NT2/D1 (cell line): ENCODE results near the gene FLOT2.
"Not testable (repeated sequence)": the region's sequence is repeated elsewhere in the genome, so short reads cannot be mapped to it uniquely, and the experiment has no call there.

Source experiments
- DNase-seq: peaks from one replicate; pipeline ENCODE4 v3.0.0-alpha.2; 2011; ENCODE audit warnings: low read depth, low spot score
- H3K27me3 ChIP-seq: 2 replicates; pipeline ENCODE4 v1.6.0; 2011; ENCODE audit warnings: mild to moderate bottlenecking; ENCODE audit not compliant: insufficient read length, insufficient read depth
- H3K36me3 ChIP-seq: 2 replicates; pipeline ENCODE4 v1.6.1; 2011; ENCODE audit warnings: mild to moderate bottlenecking, low read length, mixed read lengths; ENCODE audit not compliant: insufficient read depth, insufficient read length
- H3K4me1 ChIP-seq: 2 replicates; pipeline ENCODE4 v1.5.1; 2011; ENCODE audit not compliant: insufficient read depth, insufficient read length
- H3K4me3 ChIP-seq: 2 replicates; pipeline ENCODE4 v1.5.1; 2011; ENCODE audit warnings: low read depth; ENCODE audit not compliant: insufficient read length
- H3K9ac ChIP-seq: 2 replicates; pipeline ENCODE4 v1.6.0; 2011; ENCODE audit warnings: low read depth; ENCODE audit not compliant: insufficient read length
- H3K9me3 ChIP-seq: 2 replicates; pipeline ENCODE4 v1.5.1; 2011; ENCODE audit warnings: mild to moderate bottlenecking, low read length; ENCODE audit not compliant: insufficient read depth
- SUZ12 ChIP-seq: IDR thresholded peaks from 2 replicates; pipeline ENCODE4 v1.6.1; 2011; ENCODE audit not compliant: insufficient read length, insufficient read depth; ENCODE audit errors: extremely low read depth
- YY1 ChIP-seq: IDR thresholded peaks from 2 replicates; pipeline ENCODE4 v1.6.1; 2011; ENCODE audit not compliant: insufficient read length, insufficient read depth
- ZNF274 ChIP-seq: IDR thresholded peaks from 2 replicates; pipeline ENCODE4 v1.6.1; 2011; ENCODE audit warnings: mild to moderate bottlenecking, low read depth, low read length

The FLOT2 gene

GRCh38 chr17:28900986-28901726 lies 3.6 kb upstream of the FLOT2 start:
- H3K4me3 ChIP-seq, result no peak overlapping the region
- DNase-seq, result no peak
- peaks cover 33% of the 10 kb centered on the region for H3K36me3 ChIP-seq
- no peak overlapping the region for H3K9ac ChIP-seq
- no peak for TF ChIP-seq YY1
- no peak for TF ChIP-seq ZNF274
- H3K4me1 ChIP-seq, result no peaks in the 10 kb centered on the region
- no peaks in the 10 kb centered on the region for H3K27me3 ChIP-seq
- H3K9me3 ChIP-seq, result peaks cover 47% of the 10 kb centered on the region; the same call in 1 of the 2 replicates

DNA sequence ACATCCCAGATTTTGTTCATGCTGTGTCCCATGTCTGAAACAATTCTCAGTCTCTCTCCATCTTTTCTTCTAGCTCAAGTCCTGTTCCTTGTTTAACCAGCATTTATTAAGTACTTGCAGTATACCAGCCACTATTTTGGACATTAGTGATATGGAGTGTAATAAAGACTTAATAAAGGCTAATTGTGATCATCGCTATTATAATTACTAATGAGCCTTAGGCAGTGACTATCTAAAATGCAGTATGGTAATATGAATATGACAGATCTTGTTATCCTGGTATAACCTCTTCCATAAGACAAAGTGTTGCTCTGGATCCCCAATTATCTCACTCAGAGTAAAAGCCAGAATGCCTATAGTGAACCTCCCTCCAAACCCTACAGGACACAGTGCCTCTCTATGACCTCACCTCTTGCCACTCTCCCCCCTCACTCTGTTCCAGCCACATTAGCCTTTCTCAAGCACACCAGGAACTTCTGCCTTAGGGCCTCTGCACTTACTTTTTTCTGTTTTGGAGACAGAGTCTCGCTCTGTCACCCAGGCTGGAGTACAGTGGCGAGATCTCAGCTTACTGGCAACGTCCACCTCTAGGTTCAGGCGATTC lies 1.8 kb upstream of the FLOT2 start:
- Histone ChIP-seq H3K4me1 (no peaks in the 10 kb centered on the region), H3K9ac (no peak overlapping the region), H3K4me3 (no peak overlapping the region), H3K27me3 (no peaks in the 10 kb centered on the region), H3K9me3 (peaks cover 32% of the 10 kb centered on the region; the same call in 1 of the 2 replicates), H3K36me3 (peaks cover 23% of the 10 kb centered on the region)
- TF ChIP-seq SUZ12 (no peak), YY1 (no peak), ZNF274 (no peak)
- no peak for DNase-seq

GRCh38 chr17:28898527-28898955 lies 1.0 kb upstream of the FLOT2 start:
- DNase-seq, result no peak
- H3K4me1 ChIP-seq, result no peaks in the 10 kb centered on the region
- H3K36me3 ChIP-seq, result peaks cover 23% of the 10 kb centered on the region
- H3K4me3 ChIP-seq, result no peak overlapping the region
- no peaks in the 10 kb centered on the region for H3K27me3 ChIP-seq
- no peak overlapping the region for H3K9ac ChIP-seq
- TF ChIP-seq YY1 (no peak), SUZ12 (no peak), ZNF274 (no peak)
- H3K9me3 ChIP-seq, result peaks cover 26% of the 10 kb centered on the region; the same call in 1 of the 2 replicates

- Histone ChIP-seq H3K9me3 (peaks cover 20% of the 10 kb centered on the region; the same call in 1 of the 2 replicates), H3K36me3 (peaks cover 25% of the 10 kb centered on the region), H3K27me3 (no peaks in the 10 kb centered on the region), H3K4me3 (peak overlapping the region; percentile 82), H3K9ac (peak overlapping the region; percentile 85), H3K4me1 (no peaks in the 10 kb centered on the region)
- TF ChIP-seq YY1 (no peak), SUZ12 (no peak), ZNF274 (no peak)
- DNase-seq, result no peak
These were observed 415 bp upstream of the FLOT2 start for GRCh38 chr17:28897769-28898526.

DNA sequence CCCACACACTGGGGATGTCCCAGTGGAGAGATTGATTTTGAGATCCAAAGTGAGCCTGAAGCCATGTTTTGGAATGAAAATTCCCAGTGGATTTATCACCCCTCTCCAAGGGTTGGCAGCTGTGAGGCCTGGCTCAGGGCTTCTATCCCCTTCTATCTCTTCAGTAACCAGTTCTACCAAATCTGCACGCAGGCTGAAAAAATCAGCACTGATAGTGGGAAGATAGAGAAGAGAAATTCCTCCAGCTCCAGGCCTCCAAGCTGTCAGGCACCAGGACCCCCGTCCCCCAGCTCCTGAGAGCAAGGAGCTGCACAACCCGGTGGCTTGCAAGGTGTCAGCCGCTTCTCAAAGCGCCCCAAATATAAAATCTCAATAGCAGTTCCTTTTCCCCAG lies 1.0 kb downstream of the FLOT2 start:
- no peaks in the 10 kb centered on the region for H3K4me1 ChIP-seq
- no peaks in the 10 kb centered on the region for H3K27me3 ChIP-seq
- H3K36me3 ChIP-seq, result peaks cover 30% of the 10 kb centered on the region
- peak overlapping the region; percentile 85 for H3K9ac ChIP-seq
- peak overlapping the region; percentile 82 for H3K4me3 ChIP-seq
- peaks cover 15% of the 10 kb centered on the region; the same call in 1 of the 2 replicates for H3K9me3 ChIP-seq
- TF ChIP-seq SUZ12 (no peak), ZNF274 (no peak), YY1 (no peak)
- DNase-seq, result no peak

DNA sequence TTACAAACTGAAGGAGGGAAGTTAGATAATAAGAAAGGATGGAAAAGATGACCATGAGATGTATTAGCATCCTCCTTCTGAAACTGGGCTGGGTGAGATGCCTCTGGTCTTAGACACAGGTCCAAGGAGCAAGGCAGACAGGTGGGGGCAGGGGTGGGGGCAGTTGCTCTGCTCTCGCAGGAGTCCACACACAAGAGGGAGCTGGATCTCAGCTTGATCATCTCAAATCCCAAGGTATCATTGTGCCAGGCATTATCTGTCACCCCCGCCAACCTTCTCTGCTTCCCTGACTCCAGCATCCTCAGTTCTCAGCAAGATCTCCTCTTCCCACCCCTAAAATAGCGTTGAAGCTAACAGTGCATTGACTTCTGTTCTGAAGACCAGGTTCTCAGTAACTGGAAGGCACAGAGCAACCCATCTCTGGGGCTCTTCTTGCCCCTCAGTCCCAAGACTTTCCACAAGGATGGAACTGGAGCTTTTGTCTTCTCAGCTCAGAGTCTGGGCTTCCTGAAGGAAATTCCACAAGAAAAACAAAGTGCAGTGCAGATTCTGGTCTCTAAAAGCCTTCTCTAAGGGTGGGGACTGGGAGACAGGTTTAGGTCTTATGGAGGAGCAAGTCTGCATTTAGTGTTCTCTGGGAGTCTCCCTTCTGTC lies 1.6 kb downstream of the FLOT2 start:
- H3K9me3 ChIP-seq, result peaks cover 9% of the 10 kb centered on the region; the same call in 1 of the 2 replicates
- H3K4me3 ChIP-seq, result peak overlapping the region; percentile 82
- DNase-seq, result no peak
- peak overlapping the region; percentile 85 for H3K9ac ChIP-seq
- no peaks in the 10 kb centered on the region for H3K27me3 ChIP-seq
- no peaks in the 10 kb centered on the region for H3K4me1 ChIP-seq
- TF ChIP-seq SUZ12 (no peak), ZNF274 (no peak)
- H3K36me3 ChIP-seq, result peaks cover 29% of the 10 kb centered on the region

GRCh38 chr17:28893248-28894183 lies 4.0 kb downstream of the FLOT2 start:
- not testable (repeated sequence) for H3K9ac ChIP-seq, H3K9me3 ChIP-seq, DNase-seq, H3K27me3 ChIP-seq, H3K4me1 ChIP-seq, H3K4me3 ChIP-seq
- H3K36me3 ChIP-seq, result peaks cover 17% of the 10 kb centered on the region
